ENCODE results near the gene KRT33A. TPM values are rescaled to one million over a fixed set of nuclear protein-coding genes. Genes with fewer than 3 reads are reported as not detected.
"Not testable (repeated sequence)": the region's sequence is repeated elsewhere in the genome, so short reads cannot be mapped to it uniquely, and the experiment has no call there.

The KRT33A gene
- total RNA-seq, 1 donor from 2014 or later, result not detected

DNA sequence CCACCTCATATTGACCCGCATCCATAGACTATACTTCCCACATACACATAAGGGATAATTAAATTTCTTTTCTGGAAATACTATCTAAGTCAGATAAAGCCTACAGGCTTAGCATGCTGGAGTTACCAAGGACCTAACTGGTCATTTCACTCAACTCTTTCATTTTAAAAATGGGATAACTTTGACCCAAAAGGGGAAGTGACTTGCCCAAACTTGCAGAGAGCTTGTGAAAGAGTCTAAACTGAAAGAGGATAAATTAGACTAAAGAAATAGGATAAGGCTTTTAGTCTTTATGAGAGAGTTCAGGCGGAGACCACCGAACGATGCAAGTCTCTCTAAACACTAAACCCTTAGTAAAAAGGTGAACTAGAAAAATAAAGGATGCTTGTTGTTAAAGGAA lies 3.9 kb upstream of the KRT33A start:
- H3K4me3 ChIP-seq, result no peak overlapping the region
- intact Hi-C loops (cut with DNase I), result no loop called here
- DNase-seq (no peak), ATAC-seq (no peak)
- no peak overlapping the region for H3K27ac ChIP-seq
- H3K27me3 ChIP-seq, result no peaks in the 10 kb centered on the region
- TF ChIP-seq, protein P1, sequence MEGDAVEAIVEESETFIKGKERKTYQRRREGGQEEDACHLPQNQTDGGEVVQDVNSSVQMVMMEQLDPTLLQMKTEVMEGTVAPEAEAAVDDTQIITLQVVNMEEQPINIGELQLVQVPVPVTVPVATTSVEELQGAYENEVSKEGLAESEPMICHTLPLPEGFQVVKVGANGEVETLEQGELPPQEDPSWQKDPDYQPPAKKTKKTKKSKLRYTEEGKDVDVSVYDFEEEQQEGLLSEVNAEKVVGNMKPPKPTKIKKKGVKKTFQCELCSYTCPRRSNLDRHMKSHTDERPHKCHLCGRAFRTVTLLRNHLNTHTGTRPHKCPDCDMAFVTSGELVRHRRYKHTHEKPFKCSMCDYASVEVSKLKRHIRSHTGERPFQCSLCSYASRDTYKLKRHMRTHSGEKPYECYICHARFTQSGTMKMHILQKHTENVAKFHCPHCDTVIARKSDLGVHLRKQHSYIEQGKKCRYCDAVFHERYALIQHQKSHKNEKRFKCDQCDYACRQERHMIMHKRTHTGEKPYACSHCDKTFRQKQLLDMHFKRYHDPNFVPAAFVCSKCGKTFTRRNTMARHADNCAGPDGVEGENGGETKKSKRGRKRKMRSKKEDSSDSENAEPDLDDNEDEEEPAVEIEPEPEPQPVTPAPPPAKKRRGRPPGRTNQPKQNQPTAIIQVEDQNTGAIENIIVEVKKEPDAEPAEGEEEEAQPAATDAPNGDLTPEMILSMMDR (IDR thresholded peaks at IDR 0.05), result no peak
- H3K36me3 ChIP-seq, result no peaks in the 10 kb centered on the region
- H3K9me3 ChIP-seq, result no peaks in the 10 kb centered on the region
- no peaks in the 10 kb centered on the region for H3K4me1 ChIP-seq

DNA sequence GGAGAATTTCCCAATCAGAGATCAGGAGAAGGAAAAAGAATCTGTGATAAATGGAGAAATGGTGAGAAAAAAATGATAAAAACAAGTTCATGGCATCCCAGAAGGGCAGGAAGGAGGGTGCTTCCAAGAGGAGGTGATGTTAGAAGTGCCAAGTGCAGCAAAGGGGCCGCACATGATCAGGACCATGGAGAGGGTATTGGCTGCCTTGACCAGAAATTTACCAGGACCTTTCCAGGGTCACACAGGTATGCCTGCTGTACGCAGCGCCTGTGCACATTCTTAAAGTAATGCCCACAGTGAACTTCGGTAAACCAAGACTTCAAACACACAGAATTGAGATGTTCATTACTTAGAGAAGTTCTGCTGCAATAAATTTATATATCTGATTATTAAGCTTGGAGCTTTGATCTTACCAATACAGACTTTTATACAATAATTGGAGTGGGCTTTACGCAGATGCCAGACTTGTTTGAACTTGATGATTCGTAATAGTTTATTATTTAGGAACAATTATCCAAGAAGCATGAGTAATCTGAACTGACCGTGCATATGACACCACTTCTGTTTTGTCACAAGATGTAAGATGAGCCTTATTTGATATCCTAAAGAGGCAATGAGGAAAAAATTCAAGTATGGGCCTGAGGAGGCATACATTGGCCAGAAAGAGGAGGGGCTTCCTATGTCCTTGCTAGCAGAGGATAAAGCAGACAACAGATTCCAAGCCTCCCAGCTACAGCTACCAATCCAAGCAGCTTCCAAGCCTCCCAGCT lies 2.2 kb upstream of the KRT33A start:
- TF ChIP-seq, protein P1 (IDR thresholded peaks at IDR 0.05), result no peak
- Histone ChIP-seq H3K27ac (no peak overlapping the region), H3K9me3 (no peaks in the 10 kb centered on the region), H3K27me3 (no peaks in the 10 kb centered on the region), H3K4me1 (no peaks in the 10 kb centered on the region), H3K36me3 (no peaks in the 10 kb centered on the region), H3K4me3 (no peak overlapping the region)
- intact Hi-C loops (cut with DNase I), result no loop called here
- DNase-seq (no peak), ATAC-seq (no peak)

DNA sequence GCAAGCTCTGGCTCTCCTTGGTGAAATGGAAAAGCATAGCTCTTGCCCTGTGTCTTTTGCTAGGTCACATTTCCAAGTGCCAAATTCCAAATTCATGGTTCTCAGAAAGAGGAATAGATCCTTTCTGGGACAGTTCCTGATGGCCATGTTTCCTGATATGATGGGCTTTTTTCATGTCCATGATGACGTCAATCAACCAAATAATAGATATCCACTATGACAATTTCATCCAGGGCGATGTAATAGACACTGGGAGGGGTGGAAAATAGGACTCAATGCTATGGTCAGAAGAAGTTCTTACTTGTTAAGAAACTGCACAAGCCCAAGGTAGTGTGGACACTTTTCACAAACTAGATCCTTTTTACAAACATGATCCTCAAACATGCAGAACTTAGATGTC lies 549 bp upstream of the KRT33A start:
- H3K4me1 ChIP-seq, result no peaks in the 10 kb centered on the region
- TF ChIP-seq, protein P1 (IDR thresholded peaks at IDR 0.05), result no peak
- no peak overlapping the region for H3K27ac ChIP-seq
- DNase-seq (no peak), ATAC-seq (no peak)
- H3K9me3 ChIP-seq, result no peaks in the 10 kb centered on the region
- intact Hi-C loops (cut with DNase I), result no loop called here
- no peak overlapping the region for H3K4me3 ChIP-seq
- no peaks in the 10 kb centered on the region for H3K36me3 ChIP-seq
- no peaks in the 10 kb centered on the region for H3K27me3 ChIP-seq

DNA sequence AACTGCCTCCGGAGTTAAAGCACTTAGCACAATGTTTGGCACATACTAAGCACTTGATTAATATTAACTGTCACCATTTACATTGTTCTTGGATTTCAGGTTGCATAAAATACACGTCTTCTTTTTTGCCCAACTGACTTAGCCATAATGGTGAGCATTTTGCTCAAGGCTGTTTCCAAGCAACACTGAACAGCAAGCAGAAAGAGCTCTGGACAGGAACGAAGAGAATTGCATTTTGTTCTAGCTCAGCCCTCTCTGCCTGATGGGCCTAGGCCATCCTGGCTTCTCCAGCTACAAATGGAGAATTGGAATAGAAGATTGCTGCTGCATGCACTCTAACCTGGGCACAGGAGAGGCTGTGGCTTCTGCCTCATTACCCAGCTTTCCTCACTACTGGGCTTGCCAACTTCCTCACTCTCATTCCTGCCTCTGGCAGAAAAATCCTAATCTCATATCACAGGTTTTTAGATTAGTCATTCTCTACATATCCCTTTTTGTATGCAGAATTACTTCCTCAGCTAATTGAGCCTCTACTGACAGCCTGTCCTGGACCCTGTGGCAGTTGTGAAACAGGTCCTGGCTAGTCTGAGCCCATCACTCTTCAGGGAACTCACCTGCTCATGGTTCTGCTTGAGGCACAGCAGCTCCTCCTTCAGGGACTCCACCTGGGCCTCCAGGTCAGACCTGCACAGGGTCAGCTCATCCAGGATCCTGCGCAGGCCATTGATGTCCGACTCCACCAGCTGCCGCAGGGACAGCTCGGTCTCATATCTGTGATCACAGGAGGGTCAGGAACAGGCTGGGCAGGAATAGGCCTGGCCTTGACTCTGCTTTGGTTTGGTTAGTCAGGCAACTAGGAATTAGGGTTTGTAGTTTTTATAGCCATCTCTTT lies 2.5 kb downstream of the KRT33A start:
- Histone ChIP-seq H3K4me1 (no peaks in the 10 kb centered on the region), H3K27ac (no peak overlapping the region), H3K27me3 (no peaks in the 10 kb centered on the region), H3K9me3 (no peaks in the 10 kb centered on the region), H3K36me3 (no peaks in the 10 kb centered on the region), H3K4me3 (no peak overlapping the region)
- ATAC-seq (no peak), DNase-seq (no peak)
- intact Hi-C loops (cut with DNase I), result no loop called here
- TF ChIP-seq, protein P1 (IDR thresholded peaks at IDR 0.05), result no peak

DNA sequence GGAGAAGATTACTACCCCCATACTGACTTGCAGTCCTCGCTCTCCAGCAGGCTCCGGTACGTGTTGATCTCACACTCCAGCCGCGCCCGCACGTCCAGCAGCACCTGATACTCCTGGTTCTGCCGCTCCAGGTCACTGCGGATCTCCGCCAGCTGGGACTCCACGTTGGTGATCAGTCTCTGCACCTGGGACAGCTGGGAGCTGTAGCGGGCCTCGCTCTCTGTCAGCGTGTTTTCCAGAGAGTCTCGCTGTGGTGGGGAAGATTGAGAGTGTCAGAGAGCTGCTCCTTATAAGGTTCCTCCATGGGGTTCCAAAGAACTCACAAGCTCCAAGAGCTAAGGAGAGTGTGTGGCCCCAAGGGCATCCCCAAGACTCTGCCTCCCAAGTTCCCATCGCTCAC lies 4.2 kb downstream of the KRT33A start:
- H3K4me3 ChIP-seq; H3K27me3 ChIP-seq; H3K9me3 ChIP-seq; H3K4me1 ChIP-seq; DNase-seq; H3K27ac ChIP-seq; intact Hi-C loops (cut with DNase I); ATAC-seq; H3K36me3 ChIP-seq: not testable (repeated sequence)

DNA sequence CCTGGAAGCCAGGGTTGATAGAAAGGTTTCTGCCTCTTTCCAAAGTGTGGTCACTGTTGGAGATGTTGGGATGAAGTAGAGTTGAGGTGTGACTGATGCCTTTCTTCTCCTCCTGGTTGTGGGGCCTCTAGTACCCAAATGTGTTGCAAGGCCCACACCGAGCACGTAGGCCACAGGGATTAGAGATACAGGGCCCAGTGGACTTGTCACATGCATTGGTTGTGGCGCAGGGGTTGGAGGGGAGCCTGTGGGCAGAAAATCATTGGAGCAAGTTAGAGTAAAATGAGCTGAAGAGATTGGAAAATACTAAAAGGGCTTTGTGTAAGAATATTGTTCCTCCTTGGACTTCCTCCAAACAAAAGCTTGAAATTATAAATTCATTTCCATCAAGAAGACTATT lies 4.6 kb downstream of the KRT33A start:
- Histone ChIP-seq H3K4me3 (no peak overlapping the region), H3K27me3 (no peaks in the 10 kb centered on the region), H3K4me1 (peaks cover 2% of the 10 kb centered on the region), H3K36me3 (no peaks in the 10 kb centered on the region), H3K27ac (no peak overlapping the region), H3K9me3 (no peaks in the 10 kb centered on the region)
- DNase-seq, result no peak
- TF ChIP-seq, protein P1 (IDR thresholded peaks at IDR 0.05), result no peak
- no peak for ATAC-seq
- intact Hi-C loops (cut with DNase I), result no loop called here
